Stimulated activated CD8-positive, alpha-beta memory T cell treated with anti-CD3 and anti-CD28 coated beads, Interleukin-2, amount 100 ng/mL, for 1 hour (primary cell): ENCODE data around the gene PRAMEF26.
"Not testable (repeated sequence)": the region's sequence is repeated elsewhere in the genome, so short reads cannot be mapped to it uniquely, and the experiment has no call there.

Experiments used
- DNase-seq, 2 donors: peaks; one replicate each; pipeline ENCODE4 v3.0.0-alpha.2; 2020; ENCODE audit warnings: low read depth in 2 of 2

The PRAMEF26 gene

GRCh38 chr1:13155909-13156308 lies at the start of gene PRAMEF26:
Gene PRAMEF26, minus strand, starts transcription at chr1:13156009. Its CDS starts 2,914 bp downstream, at chr1:13153095.
- not testable (repeated sequence) for DNase-seq

GRCh38 chr1:13201309-13201708 lies 45.5 kb upstream of the PRAMEF26 start, which contains the start of gene PRAMEF13:
Gene PRAMEF13, minus strand, starts transcription at chr1:13201409. Its CDS starts 1,820 bp downstream, at chr1:13199589.
- DNase-seq: not testable (repeated sequence)

- DNase-seq: not testable (repeated sequence)
Measured at GRCh38 chr1:13171548-13171947, 15.7 kb upstream of the PRAMEF26 start, which contains the start of gene PRAMEF9. Gene PRAMEF9, plus strand, starts transcription at chr1:13171848. Its CDS starts 3,433 bp downstream, at chr1:13175281.

GRCh38 chr1:13165531-13165930 lies 9.7 kb upstream of the PRAMEF26 start, which contains the start of gene HNRNPCL4:
Gene HNRNPCL4, minus strand, starts transcription at chr1:13165631. Its CDS starts 164 bp downstream, at chr1:13165467.
- DNase-seq: not testable (repeated sequence)

- not testable (repeated sequence) for DNase-seq
Measured at GRCh38 chr1:13116754-13117153, 39.1 kb downstream of the PRAMEF26 start, which contains the start of gene HNRNPCL2. Gene HNRNPCL2, minus strand, starts transcription at chr1:13116854. Its CDS starts 454 bp downstream, at chr1:13116400.
